CD8-positive, alpha-beta memory T cell (primary cell): ENCODE results near the gene GSE1. TPM values are rescaled to one million over a fixed set of nuclear protein-coding genes. Genes with fewer than 3 reads are reported as not detected.

Experiments used
- CTCF ChIA-PET: fragments of 350-600 bp; sonication (Branson Sonifier 250); formaldehyde crosslinking; loops from one replicate; lab custom pipeline; 2021; ENCODE audit warnings: antibody characterized with exemption; lab: Charles Lee
- POLR2A ChIA-PET: fragments of 350-600 bp; sonication (Branson Sonifier 250); formaldehyde crosslinking; loops from one replicate; lab custom pipeline; 2021; ENCODE audit warnings: antibody characterized with exemption; lab: Charles Lee
- DNase-seq, 5 donors: peaks; one replicate each; pipeline versions ENCODE4 v3.0.0 to v3.0.0-alpha.2; 2020 to 2022; ENCODE audit warnings: mixed read lengths in 1 of 5
- H3K27ac ChIP-seq: one replicate; pipeline ENCODE4 v1.7.0; 2013; ENCODE audit warnings: low read depth, mild to moderate bottlenecking, low read length, moderate library complexity
- H3K27me3 ChIP-seq: 2 replicates; pipeline ENCODE4 v1.7.0; 2013; ENCODE audit warnings: low read length, mild to moderate bottlenecking; ENCODE audit not compliant: insufficient read depth, poor library complexity, severe bottlenecking
- H3K36me3 ChIP-seq: 2 replicates; pipeline ENCODE4 v1.7.0; 2013; ENCODE audit warnings: mild to moderate bottlenecking, low read length, moderate library complexity; ENCODE audit not compliant: insufficient read depth
- H3K4me1 ChIP-seq: 2 replicates; pipeline ENCODE4 v1.7.0; 2013; ENCODE audit warnings: mild to moderate bottlenecking, low read length, moderate library complexity; ENCODE audit not compliant: insufficient read depth
- H3K4me3 ChIP-seq: 2 replicates; pipeline ENCODE4 v1.7.0; 2013; ENCODE audit warnings: mild to moderate bottlenecking, low read length
- H3K9me3 ChIP-seq: 2 replicates; pipeline ENCODE4 v1.7.0; 2013; ENCODE audit warnings: mild to moderate bottlenecking, low read length
- H3K27ac Mint-ChIP-seq, 8 donors: one replicate each; pipeline ENCODE4 v1.8.0; 2020 to 2021; ENCODE audit warnings: mixed read lengths in 8 of 8, mild to moderate bottlenecking in 6 of 8, inconsistent platforms in 3 of 8, moderate library complexity in 3 of 8
- H3K27me3 Mint-ChIP-seq, 2 donors: one replicate each; pipeline ENCODE4 v1.8.0; 2020 to 2021; ENCODE audit warnings: mixed read lengths in 2 of 2, mild to moderate bottlenecking in 1 of 2, moderate library complexity in 1 of 2
- H3K36me3 Mint-ChIP-seq, 3 donors: one replicate each; pipeline ENCODE4 v1.8.0; 2020 to 2021; ENCODE audit warnings: mixed read lengths in 3 of 3, inconsistent platforms in 1 of 3, mild to moderate bottlenecking in 1 of 3
- H3K4me1 Mint-ChIP-seq, 3 donors: one replicate each; pipeline ENCODE4 v1.8.0; 2020 to 2021; ENCODE audit warnings: mixed read lengths in 3 of 3, inconsistent platforms in 1 of 3, mild to moderate bottlenecking in 1 of 3
- H3K4me3 Mint-ChIP-seq, 7 donors: one replicate each; pipeline ENCODE4 v1.8.0; 2020 to 2021; ENCODE audit warnings: mixed read lengths in 7 of 7, mild to moderate bottlenecking in 6 of 7, moderate library complexity in 4 of 7, inconsistent platforms in 2 of 7
- H3K9me3 Mint-ChIP-seq, 5 donors: one replicate each; pipeline ENCODE4 v1.8.0; 2020 to 2022; ENCODE audit warnings: mixed read lengths in 5 of 5, mild to moderate bottlenecking in 3 of 5, moderate library complexity in 2 of 5, inconsistent platforms in 1 of 5
- polyA plus RNA-seq: library from polyadenylated mRNA; unstranded; fragments of 300-500 nt; fragmentation: Illumina TruSeq; gene quantifications from one replicate; pipeline ENCODE4 v1.2.3, GENCODE V29; 2021
- total RNA-seq, 2 experiments: library from RNA; stranded (reverse); gene quantifications; one replicate each; pipeline ENCODE4 v1.2.3, GENCODE V29; 2021

The GSE1 gene
- total and polyA plus RNA-seq, 3 experiments from 2014 or later, result 5.5 to 28.5 (median 27.8) TPM

DNA sequence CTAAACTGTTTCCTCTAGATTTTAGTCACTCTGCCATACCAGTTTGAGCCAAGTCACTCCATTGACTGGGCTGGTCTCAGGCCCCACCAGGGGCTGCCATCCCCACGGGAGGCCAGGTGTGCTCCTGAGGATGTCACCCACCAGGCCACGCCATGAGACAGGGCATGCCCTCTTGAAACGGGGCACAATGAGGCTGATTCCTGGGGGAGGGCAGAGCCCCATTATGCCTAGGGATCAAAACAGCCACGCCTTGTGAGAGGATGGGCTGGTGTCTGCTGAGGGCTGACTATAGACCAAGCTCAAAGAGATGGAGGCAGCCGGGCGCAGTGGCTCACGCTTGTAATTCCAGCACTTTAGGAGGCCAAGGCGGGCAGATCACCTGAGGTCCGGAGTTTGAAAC, 54.1 kb downstream of the GSE1 start:
- Mint-ChIP-seq H3K4me3 (no peak overlapping the region), H3K4me1 (no peaks in the 10 kb centered on the region), H3K9me3 (no peaks in the 10 kb centered on the region), H3K27ac (no peak overlapping the region), H3K27me3 (no peaks in the 10 kb centered on the region), H3K36me3 (peaks cover 0 to 96% (median 16%) of the 10 kb centered on the region in 3 donors)
- Histone ChIP-seq H3K36me3 (peaks cover 62% of the 10 kb centered on the region), H3K9me3 (no peaks in the 10 kb centered on the region), H3K4me1 (no peaks in the 10 kb centered on the region), H3K27me3 (no peaks in the 10 kb centered on the region), H3K27ac (no peak overlapping the region), H3K4me3 (no peak overlapping the region)
- ChIA-PET POLR2A (no interaction called here), CTCF (no interaction called here)
- DNase-seq, result no peak

DNA sequence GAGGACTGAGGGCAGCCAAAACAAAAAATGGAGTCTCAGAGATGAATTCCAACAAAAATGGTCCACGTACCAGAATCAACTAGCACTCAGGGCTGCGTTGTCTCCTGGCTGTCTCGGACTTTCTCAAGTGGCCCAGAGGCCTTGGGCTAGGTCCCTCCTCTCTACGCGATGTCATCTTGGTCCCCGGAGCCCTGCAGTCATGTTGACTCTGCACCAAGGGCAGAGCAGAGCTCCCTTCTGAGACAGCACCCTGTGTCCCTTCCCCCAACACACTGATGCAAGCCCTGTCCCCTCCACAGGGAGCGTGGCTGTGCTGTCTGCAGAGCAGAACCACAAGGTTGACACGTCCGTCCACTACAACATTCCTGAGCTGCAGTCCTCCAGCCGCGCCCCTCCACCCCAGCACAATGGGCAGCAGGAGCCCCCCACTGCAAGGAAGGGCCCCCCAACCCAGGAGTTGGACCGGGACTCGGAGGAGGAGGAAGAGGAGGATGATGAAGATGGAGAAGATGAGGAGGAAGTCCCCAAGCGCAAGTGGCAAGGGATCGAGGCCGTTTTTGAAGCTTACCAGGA, 54.8 kb downstream of the GSE1 start:
- ChIA-PET CTCF (interaction anchor here (1.0 kb wide), 1 partner anchor 9 kb away, joined by 3 read pairs; no protein-coding TSS in a partner anchor), POLR2A (no interaction called here)
- Mint-ChIP-seq H3K4me1 (no peaks in the 10 kb centered on the region), H3K27ac (peak overlapping the region in 1 of 8 donors; percentile 60), H3K36me3 (peaks cover 0 to 97% (median 18%) of the 10 kb centered on the region in 3 donors), H3K9me3 (no peaks in the 10 kb centered on the region), H3K4me3 (no peak overlapping the region), H3K27me3 (no peaks in the 10 kb centered on the region)
- Histone ChIP-seq H3K4me3 (no peak overlapping the region), H3K27ac (no peak overlapping the region), H3K27me3 (no peaks in the 10 kb centered on the region), H3K4me1 (no peaks in the 10 kb centered on the region), H3K9me3 (no peaks in the 10 kb centered on the region), H3K36me3 (peaks cover 55% of the 10 kb centered on the region)
- DNase-seq, result no peak

DNA sequence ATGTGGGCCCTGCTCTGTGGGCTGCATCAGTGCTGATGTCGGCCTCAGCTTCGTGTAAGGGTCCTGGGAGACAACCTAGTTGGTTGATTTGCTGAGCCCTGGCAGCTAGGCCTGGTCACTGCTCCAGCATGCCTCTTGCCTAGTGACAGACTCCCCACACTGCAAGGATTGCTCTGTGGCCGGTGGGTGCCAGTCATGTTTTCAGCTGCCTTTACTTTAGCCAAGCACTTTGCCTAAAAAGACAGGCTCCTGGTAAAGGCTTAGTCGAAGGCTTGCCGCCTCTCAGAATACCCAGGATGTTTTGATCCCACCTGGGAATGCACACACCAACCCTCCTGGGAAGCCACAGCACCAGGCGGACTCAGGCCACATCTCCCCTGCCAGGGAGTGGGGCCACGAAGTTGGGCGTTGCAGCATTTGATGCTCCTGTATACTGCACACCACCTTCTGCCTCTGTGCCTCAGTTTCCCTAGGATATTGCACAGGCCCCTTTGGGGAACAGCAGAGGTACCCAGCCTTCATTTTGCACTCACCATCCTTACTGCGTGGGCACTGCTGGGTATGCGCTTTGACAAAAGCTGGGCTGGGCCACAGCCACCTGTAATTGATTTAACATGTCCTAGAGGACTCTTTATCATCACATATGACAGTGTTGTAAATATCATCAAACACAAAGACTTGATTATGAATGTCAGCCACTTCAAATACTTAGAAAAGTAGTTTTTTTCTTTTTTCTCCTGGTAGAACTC, 55.7 kb downstream of the GSE1 start:
- H3K4me3 ChIP-seq, result no peak overlapping the region
- no peak overlapping the region for H3K4me3 Mint-ChIP-seq
- H3K27me3 ChIP-seq, result no peaks in the 10 kb centered on the region
- H3K4me1 ChIP-seq, result no peaks in the 10 kb centered on the region
- no peaks in the 10 kb centered on the region for H3K9me3 Mint-ChIP-seq
- no peaks in the 10 kb centered on the region for H3K27me3 Mint-ChIP-seq
- DNase-seq, result no peak
- peaks cover 0 to 95% (median 18%) of the 10 kb centered on the region in 3 donors for H3K36me3 Mint-ChIP-seq
- H3K27ac ChIP-seq, result no peak overlapping the region
- CTCF ChIA-PET, result interaction anchor here (1.0 kb wide), 1 partner anchor 9 kb away, joined by 3 read pairs; no protein-coding TSS in a partner anchor
- H3K36me3 ChIP-seq, result peaks cover 48% of the 10 kb centered on the region
- H3K4me1 Mint-ChIP-seq, result no peaks in the 10 kb centered on the region
- H3K27ac Mint-ChIP-seq, result no peak overlapping the region
- no peaks in the 10 kb centered on the region for H3K9me3 ChIP-seq
- POLR2A ChIA-PET, result no interaction called here

DNA sequence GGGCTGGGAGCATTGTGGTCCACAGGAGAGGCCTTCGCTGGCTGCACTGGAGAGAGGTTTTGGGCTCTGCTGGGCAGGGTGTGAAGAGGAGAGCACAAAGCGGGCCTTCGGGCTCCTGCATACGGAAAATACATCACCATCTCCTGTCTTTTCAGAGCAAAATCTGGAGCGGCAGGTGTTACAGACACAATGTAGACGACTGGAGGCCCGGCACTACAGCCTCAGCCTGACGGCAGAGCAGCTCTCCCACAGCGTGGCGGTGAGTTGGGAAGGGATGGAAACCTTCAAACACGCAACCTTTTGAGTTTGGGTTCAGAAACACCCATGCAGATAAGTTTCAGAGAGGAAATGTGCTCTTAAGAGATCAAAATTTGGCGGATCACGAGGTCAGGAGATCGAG, 57.7 kb downstream of the GSE1 start:
- Histone ChIP-seq H3K4me3 (no peak overlapping the region), H3K9me3 (no peaks in the 10 kb centered on the region), H3K4me1 (no peaks in the 10 kb centered on the region), H3K27me3 (no peaks in the 10 kb centered on the region), H3K36me3 (peaks cover 49% of the 10 kb centered on the region), H3K27ac (no peak overlapping the region)
- H3K4me1 Mint-ChIP-seq, result peaks cover 0 to 2% (median 0%) of the 10 kb centered on the region in 3 donors
- no peaks in the 10 kb centered on the region for H3K9me3 Mint-ChIP-seq
- ChIA-PET POLR2A (no interaction called here), CTCF (no interaction called here)
- no peak overlapping the region for H3K4me3 Mint-ChIP-seq
- H3K27me3 Mint-ChIP-seq, result no peaks in the 10 kb centered on the region
- peak overlapping the region in 2 of 8 donors; percentile 47 to 58 for H3K27ac Mint-ChIP-seq
- H3K36me3 Mint-ChIP-seq, result peaks cover 0 to 95% (median 15%) of the 10 kb centered on the region in 3 donors
- no peak for DNase-seq

DNA sequence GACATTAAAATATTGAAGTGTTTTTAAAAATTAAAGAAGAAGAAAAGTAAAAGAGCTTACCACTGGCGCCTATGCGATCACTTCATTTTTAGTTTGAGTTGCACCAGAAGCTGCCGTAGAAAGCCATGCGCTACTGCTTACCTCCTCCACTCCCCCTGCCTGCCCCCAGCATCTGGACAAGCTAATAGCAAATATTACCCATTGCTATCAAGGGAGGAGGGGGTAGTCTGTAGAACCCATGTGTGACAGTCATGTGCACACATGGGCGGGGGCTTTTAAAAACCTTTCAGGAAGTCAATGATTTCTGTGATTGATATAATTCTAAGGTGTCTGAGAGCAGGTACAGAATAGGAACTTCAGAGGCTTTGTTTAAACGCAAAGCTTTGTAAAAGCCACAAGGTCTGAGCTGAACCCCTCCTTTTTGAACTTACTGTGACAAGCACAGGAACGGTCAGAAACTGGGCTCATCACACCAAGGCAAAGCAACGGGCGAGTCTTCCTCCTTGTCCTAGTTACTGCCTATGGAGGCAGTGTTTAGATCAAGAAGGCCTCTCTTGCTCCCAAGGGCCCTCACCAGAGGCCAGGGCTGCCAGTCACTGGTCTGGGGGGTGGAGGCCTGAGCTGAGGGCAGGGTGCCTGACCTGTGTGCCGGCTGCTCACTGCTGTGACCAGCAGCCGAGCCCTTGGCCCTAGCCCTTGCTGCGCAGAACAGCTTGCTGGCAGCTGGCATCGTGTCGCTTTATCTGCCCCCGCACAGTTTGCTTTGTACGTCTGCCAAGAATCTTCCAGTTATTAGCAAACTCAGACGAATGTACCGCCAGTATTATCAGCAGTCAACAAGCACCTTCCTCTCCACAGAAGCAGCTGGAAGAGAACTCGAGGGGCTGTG, 60.7 kb downstream of the GSE1 start:
- Histone ChIP-seq H3K27ac (no peak overlapping the region), H3K4me1 (no peaks in the 10 kb centered on the region), H3K36me3 (peaks cover 27% of the 10 kb centered on the region), H3K4me3 (no peak overlapping the region), H3K9me3 (no peaks in the 10 kb centered on the region), H3K27me3 (no peaks in the 10 kb centered on the region)
- no peaks in the 10 kb centered on the region for H3K27me3 Mint-ChIP-seq
- CTCF ChIA-PET, result interaction anchor here (0.6 to 2.3 kb wide), 3 partner anchors 8 to 16 kb away, joined by 3 to 6 read pairs (median 3); no protein-coding TSS in a partner anchor
- H3K36me3 Mint-ChIP-seq, result peaks cover 0 to 72% (median 13%) of the 10 kb centered on the region in 3 donors
- H3K4me1 Mint-ChIP-seq, result peaks cover 0 to 2% (median 0%) of the 10 kb centered on the region in 3 donors
- POLR2A ChIA-PET, result no interaction called here
- no peaks in the 10 kb centered on the region for H3K9me3 Mint-ChIP-seq
- peak overlapping the region in 3 of 8 donors; percentile 43 to 77 (median 65) for H3K27ac Mint-ChIP-seq
- H3K4me3 Mint-ChIP-seq, result no peak overlapping the region
- DNase-seq, result no peak

DNA sequence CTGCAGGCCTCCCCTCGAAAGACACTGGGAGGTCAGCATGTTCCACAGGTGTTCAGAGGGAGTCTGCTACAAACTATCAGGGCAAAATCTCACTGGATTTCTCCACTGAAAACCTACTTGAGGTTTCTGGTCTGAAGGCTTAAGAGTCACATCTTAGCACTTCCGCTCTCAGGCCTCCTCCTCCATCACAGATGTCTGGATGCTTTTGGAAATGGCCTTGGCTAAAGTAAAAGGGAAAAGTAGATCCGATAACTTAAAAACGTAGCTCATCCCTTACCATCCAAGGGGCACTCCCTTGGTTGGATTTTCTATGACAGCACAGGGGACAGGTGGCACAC, 61.3 kb downstream of the GSE1 start:
- no peaks in the 10 kb centered on the region for H3K27me3 Mint-ChIP-seq
- POLR2A ChIA-PET, result no interaction called here
- Histone ChIP-seq H3K27ac (no peak overlapping the region), H3K9me3 (no peaks in the 10 kb centered on the region), H3K4me1 (no peaks in the 10 kb centered on the region), H3K36me3 (peaks cover 21% of the 10 kb centered on the region), H3K27me3 (no peaks in the 10 kb centered on the region), H3K4me3 (no peak overlapping the region)
- DNase-seq, result no peak
- H3K36me3 Mint-ChIP-seq, result peaks cover 0 to 66% (median 13%) of the 10 kb centered on the region in 3 donors
- CTCF ChIA-PET, result interaction anchor here (1.2 to 2.3 kb wide), 3 partner anchors 15 to 86 kb away, joined by 3 to 6 read pairs (median 4); no protein-coding TSS in a partner anchor
- H3K9me3 Mint-ChIP-seq, result no peaks in the 10 kb centered on the region
- peaks cover 0 to 2% (median 0%) of the 10 kb centered on the region in 3 donors for H3K4me1 Mint-ChIP-seq
- peak overlapping the region in 4 of 8 donors; percentile 22 to 83 (median 60) for H3K27ac Mint-ChIP-seq
- no peak overlapping the region for H3K4me3 Mint-ChIP-seq

DNA sequence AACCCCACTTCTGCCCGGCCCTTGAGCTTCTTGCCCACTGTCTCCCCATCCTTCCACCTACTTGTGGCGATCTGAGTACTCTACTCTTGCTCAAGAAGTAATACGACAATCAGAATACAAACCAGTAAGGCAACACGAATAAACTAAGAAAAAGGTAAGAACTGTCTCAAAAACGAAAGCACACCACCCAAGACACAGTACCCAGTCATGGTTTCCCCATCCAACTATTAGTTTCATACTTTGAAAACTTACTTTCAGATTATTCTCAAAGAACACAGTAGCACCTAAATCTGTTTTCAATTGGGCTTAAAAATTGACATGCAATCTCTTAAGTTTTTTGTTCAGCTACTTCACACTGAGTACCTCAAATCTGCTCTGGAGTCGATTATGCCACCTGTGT, 61.7 kb downstream of the GSE1 start:
- DNase-seq, result no peak
- Mint-ChIP-seq H3K36me3 (peaks cover 0 to 61% (median 13%) of the 10 kb centered on the region in 3 donors), H3K4me1 (peaks cover 0 to 5% (median 0%) of the 10 kb centered on the region in 3 donors), H3K27ac (peak overlapping the region in 6 of 8 donors; percentile 22 to 83 (median 73)), H3K27me3 (no peaks in the 10 kb centered on the region), H3K4me3 (no peak overlapping the region), H3K9me3 (no peaks in the 10 kb centered on the region)
- Histone ChIP-seq H3K27me3 (no peaks in the 10 kb centered on the region), H3K4me3 (no peak overlapping the region), H3K36me3 (peaks cover 16% of the 10 kb centered on the region), H3K27ac (no peak overlapping the region), H3K4me1 (no peaks in the 10 kb centered on the region), H3K9me3 (no peaks in the 10 kb centered on the region)
- ChIA-PET POLR2A (no interaction called here), CTCF (interaction anchor here (1.2 to 2.3 kb wide), 5 partner anchors 13 to 85 kb away, joined by 3 to 6 read pairs (median 4); no protein-coding TSS in a partner anchor)
